Natural killer cell (primary cell): ENCODE data around the gene RNF4. TPM values are rescaled to one million over a fixed set of nuclear protein-coding genes. Genes with fewer than 3 reads are reported as not detected.

Experiments
- ATAC-seq, 3 donors: fragments of 150-1000 bp in 2 of 3; fragments of 200-7000 bp in 1 of 3; cut with Tn5 transposase; 1 replicate in 1 of 3; 2 replicates in 2 of 3; pipeline ENCODE4 v1.10.0; 2021; ENCODE audit warnings: mild to moderate bottlenecking in 2 of 3, moderate library complexity in 2 of 3
- DNase-seq, 2 donors: peaks; one replicate each; pipeline versions ENCODE4 v3.0.0 to v3.0.0-alpha.2; 2013 to 2021; ENCODE audit warnings: mixed read lengths in 1 of 2
- H3K27ac ChIP-seq: one replicate; pipeline ENCODE4 v1.5.1; 2013; ENCODE audit warnings: mild to moderate bottlenecking, low read length
- H3K27me3 ChIP-seq: one replicate; pipeline ENCODE4 v1.6.1; 2013; ENCODE audit warnings: low read length; ENCODE audit not compliant: control insufficient read depth, insufficient read depth
- H3K36me3 ChIP-seq: one replicate; pipeline ENCODE4 v1.6.1; 2013; ENCODE audit warnings: low read length; ENCODE audit not compliant: control insufficient read depth, insufficient read depth
- H3K4me1 ChIP-seq: one replicate; pipeline ENCODE4 v1.6.1; 2013; ENCODE audit warnings: low read length; ENCODE audit not compliant: control insufficient read depth, insufficient read depth
- H3K4me3 ChIP-seq: one replicate; pipeline ENCODE4 v1.5.1; 2013; ENCODE audit warnings: low read length
- H3K9me3 ChIP-seq: one replicate; pipeline ENCODE4 v1.6.1; 2013; ENCODE audit warnings: low read length; ENCODE audit not compliant: control insufficient read depth, insufficient read depth
- H3K27ac Mint-ChIP-seq, 2 donors: one replicate each; pipeline ENCODE4 v1.8.0; 2022; ENCODE audit warnings: mild to moderate bottlenecking in 2 of 2, mixed read lengths in 2 of 2, moderate library complexity in 1 of 2
- H3K27me3 Mint-ChIP-seq, 2 donors: one replicate each; pipeline ENCODE4 v1.8.0; 2022; ENCODE audit warnings: low read depth in 2 of 2, mixed read lengths in 2 of 2
- H3K36me3 Mint-ChIP-seq: one replicate; pipeline ENCODE4 v1.8.0; 2022; ENCODE audit warnings: mixed read lengths
- H3K4me1 Mint-ChIP-seq, 2 donors: one replicate each; pipeline ENCODE4 v1.8.0; 2022; ENCODE audit warnings: mixed read lengths in 2 of 2
- H3K4me3 Mint-ChIP-seq: one replicate; pipeline ENCODE4 v1.8.0; 2022; ENCODE audit warnings: mild to moderate bottlenecking, moderate library complexity, mixed read lengths
- H3K9me3 Mint-ChIP-seq, 2 donors: one replicate each; pipeline ENCODE4 v1.8.0; 2022; ENCODE audit warnings: mixed read lengths in 2 of 2
- CTCF ChIP-seq: fragments of 200-600 bp; IDR thresholded peaks from one replicate; pipeline ENCODE4 v1.8.0; 2022; ENCODE audit warnings: antibody characterized with exemption
- WGBS: methylation state at CpG from one replicate; pipeline ENCODE4 v1.1.7; 2013; ENCODE audit warnings: missing lambda C conversion rate; ENCODE audit not compliant: insufficient coverage; 5-methylcytosine and 5-hydroxymethylcytosine counted together
- intact Hi-C: fragments of 100-400 bp; cut with micrococcal nuclease; formaldehyde crosslinking; loops from one replicate; pipeline ENCODE4 v1.14.2; 2022
- total RNA-seq, 4 donors: library from RNA; stranded (reverse); fragments of 120-200 nt in 1 of 4; gene quantifications; one replicate each; pipeline versions ENCODE4 v1.2.3 to v1.2.4, GENCODE V29; 2013 to 2022

The RNF4 gene
- total RNA-seq, 3 donors from 2014 or later (not counting 1 experiment from before 2014, with no cell fraction given): 103 to 130 (median 123) TPM

- 90% methylated on average over 20 of the region's 20 CpGs for WGBS
- Histone ChIP-seq H3K27me3 (no peaks in the 10 kb centered on the region), H3K4me1 (peaks cover 49% of the 10 kb centered on the region), H3K4me3 (no peak overlapping the region), H3K36me3 (peaks cover 35% of the 10 kb centered on the region), H3K27ac (no peak overlapping the region), H3K9me3 (no peaks in the 10 kb centered on the region)
- intact Hi-C loops: no loop called here
- peaks cover 65 to 67% of the 10 kb centered on the region in 2 donors for H3K4me1 Mint-ChIP-seq
- peaks cover 10% of the 10 kb centered on the region for H3K36me3 Mint-ChIP-seq
- H3K9me3 Mint-ChIP-seq: no peaks in the 10 kb centered on the region
- peak overlapping the region; percentile 87 to 96 for H3K27ac Mint-ChIP-seq
- H3K4me3 Mint-ChIP-seq: no peak overlapping the region
- H3K27me3 Mint-ChIP-seq: no peaks in the 10 kb centered on the region
- TF ChIP-seq CTCF: no peak
- no peak for ATAC-seq
- no peak for DNase-seq
Observed at GRCh38 chr4:2489081-2489805, 20.3 kb downstream of the RNF4 start.

GRCh38 chr4:2489841-2490552, 21.1 kb downstream of the RNF4 start:
- peaks cover 39% of the 10 kb centered on the region for H3K36me3 ChIP-seq
- no peaks in the 10 kb centered on the region for H3K27me3 Mint-ChIP-seq
- intact Hi-C loops: no loop called here
- H3K4me3 Mint-ChIP-seq: no peak overlapping the region
- DNase-seq: no peak
- peaks cover 10% of the 10 kb centered on the region for H3K36me3 Mint-ChIP-seq
- no peak for ATAC-seq
- no peak overlapping the region for H3K4me3 ChIP-seq
- peaks cover 57 to 60% of the 10 kb centered on the region in 2 donors for H3K4me1 Mint-ChIP-seq
- WGBS: 90% methylated on average over 9 of the region's 9 CpGs
- H3K4me1 ChIP-seq: peaks cover 43% of the 10 kb centered on the region
- no peaks in the 10 kb centered on the region for H3K27me3 ChIP-seq
- H3K9me3 ChIP-seq: no peaks in the 10 kb centered on the region
- no peaks in the 10 kb centered on the region for H3K9me3 Mint-ChIP-seq
- H3K27ac ChIP-seq: no peak overlapping the region
- TF ChIP-seq CTCF: no peak
- H3K27ac Mint-ChIP-seq: peak overlapping the region; percentile 75 to 96

GRCh38 chr4:2492970-2493369, 24.1 kb downstream of the RNF4 start:
- Histone ChIP-seq H3K9me3 (no peaks in the 10 kb centered on the region), H3K27ac (no peak overlapping the region), H3K4me1 (peaks cover 14% of the 10 kb centered on the region), H3K4me3 (no peak overlapping the region), H3K27me3 (no peaks in the 10 kb centered on the region), H3K36me3 (peaks cover 60% of the 10 kb centered on the region)
- 100% methylated on average over 1 of the region's 1 CpG for WGBS
- Mint-ChIP-seq H3K36me3 (peaks cover 10% of the 10 kb centered on the region), H3K27ac (peak overlapping the region; percentile 38 to 84), H3K4me1 (peaks cover 34 to 38% of the 10 kb centered on the region in 2 donors), H3K9me3 (no peaks in the 10 kb centered on the region), H3K4me3 (no peak overlapping the region), H3K27me3 (no peaks in the 10 kb centered on the region)
- ATAC-seq (no peak), DNase-seq (no peak)
- intact Hi-C loops: no loop called here
- no peak for TF ChIP-seq CTCF
